Activated naive CD4-positive, alpha-beta T cell treated with anti-CD3 and anti-CD28 coated beads for 36 hours (primary cell): ENCODE measurements around the gene MMD. TPM values are rescaled to one million over a fixed set of nuclear protein-coding genes. Genes with fewer than 3 reads are reported as not detected.
"Not testable (repeated sequence)": the region's sequence is repeated elsewhere in the genome, so short reads cannot be mapped to it uniquely, and the experiment has no call there.

ENCODE experiments used
- CTCF ChIA-PET: fragments of 350-600 bp; sonication (Branson Sonifier 250); formaldehyde crosslinking; loops from one replicate; lab custom pipeline; 2021; ENCODE audit warnings: antibody characterized with exemption; lab: Charles Lee
- DNase-seq: peaks from one replicate; pipeline ENCODE4 v3.0.0-alpha.2; 2020
- H3K27ac Mint-ChIP-seq: one replicate; pipeline ENCODE4 v1.8.0; 2021; ENCODE audit warnings: mild to moderate bottlenecking, mixed read lengths
- H3K27me3 Mint-ChIP-seq: one replicate; pipeline ENCODE4 v1.8.0; 2021; ENCODE audit warnings: low read depth, mixed read lengths
- H3K36me3 Mint-ChIP-seq: one replicate; pipeline ENCODE4 v1.8.0; 2021; ENCODE audit warnings: low read depth, mixed read lengths
- H3K4me1 Mint-ChIP-seq: one replicate; pipeline ENCODE4 v1.8.0; 2021; ENCODE audit warnings: low read depth, mixed read lengths
- H3K4me3 Mint-ChIP-seq: one replicate; pipeline ENCODE4 v1.8.0; 2021; ENCODE audit warnings: mild to moderate bottlenecking, moderate library complexity, mixed read lengths
- H3K9me3 Mint-ChIP-seq: one replicate; pipeline ENCODE4 v1.8.0; 2021; ENCODE audit warnings: mixed read lengths
- intact Hi-C: fragments of 100-400 bp; cut with micrococcal nuclease; formaldehyde crosslinking; loops from one replicate; pipeline ENCODE4 v1.15.1; 2023
- total RNA-seq, 2 experiments: library from RNA; stranded (reverse); gene quantifications; one replicate each; pipeline ENCODE4 v1.2.3, GENCODE V29; 2021

Gene MMD, protein sequence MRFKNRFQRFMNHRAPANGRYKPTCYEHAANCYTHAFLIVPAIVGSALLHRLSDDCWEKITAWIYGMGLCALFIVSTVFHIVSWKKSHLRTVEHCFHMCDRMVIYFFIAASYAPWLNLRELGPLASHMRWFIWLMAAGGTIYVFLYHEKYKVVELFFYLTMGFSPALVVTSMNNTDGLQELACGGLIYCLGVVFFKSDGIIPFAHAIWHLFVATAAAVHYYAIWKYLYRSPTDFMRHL
- total RNA-seq, result 10 to 100 TPM; 26.2 to 27.7 TPM

DNA sequence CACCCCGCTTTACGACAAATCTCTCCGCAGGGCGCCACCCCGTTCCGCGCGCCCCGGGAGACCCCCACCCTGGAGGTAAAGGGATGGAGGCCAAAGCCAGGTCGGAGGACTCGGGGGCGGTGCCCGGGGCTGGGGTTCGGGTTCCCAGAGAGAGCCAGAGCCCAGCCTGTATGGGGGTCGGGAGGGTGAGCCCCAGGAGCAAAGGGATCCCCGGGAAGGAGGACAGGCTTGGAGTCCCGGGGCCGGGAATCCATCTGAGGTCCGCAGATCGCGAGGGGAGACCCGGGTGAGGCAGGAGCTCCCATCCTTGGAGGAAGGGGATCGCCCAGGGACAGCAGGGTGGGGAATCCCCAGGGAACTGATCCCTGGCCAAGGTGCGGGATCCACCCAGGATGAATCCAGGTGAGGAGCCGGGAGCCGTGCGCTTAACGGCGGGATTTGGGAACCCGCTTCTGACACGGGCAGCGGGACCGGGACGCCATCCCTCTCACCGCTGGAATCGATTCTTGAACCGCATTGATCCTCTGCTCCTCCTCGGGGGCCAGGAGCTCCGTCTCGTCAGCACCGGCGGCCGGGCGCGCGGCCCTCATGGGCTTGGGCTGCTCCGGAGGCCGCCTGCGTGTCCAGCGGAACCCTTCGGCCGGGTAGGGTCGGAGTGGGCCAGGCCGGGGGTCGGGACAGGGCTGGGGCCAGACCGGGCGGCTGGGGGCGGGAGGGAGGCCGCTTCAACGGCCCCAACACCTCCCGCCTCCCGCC is at the start of gene MMD:
Gene MMD, minus strand, starts transcription at position 657 of the 756 bp plus-strand sequence. Its CDS starts 140 bp downstream, at position 517.
- H3K27ac Mint-ChIP-seq, result peak within 1 kb of the TSS; percentile 89
- H3K4me3 Mint-ChIP-seq, result peak within 1 kb of the TSS; percentile 89
- intact Hi-C loops, result loop anchor here (2.0 to 5.0 kb wide), 9 partner anchors 15 to 1663 kb away; partner anchors contain the start of genes AKAP1, C17orf67, DGKE and HLF
- H3K9me3 Mint-ChIP-seq, result no peaks in the 10 kb centered on the region
- H3K36me3 Mint-ChIP-seq, result peaks cover 11% of the 10 kb centered on the region
- H3K27me3 Mint-ChIP-seq, result peaks cover 24% of the 10 kb centered on the region
- no peak for DNase-seq
- CTCF ChIA-PET, result interaction anchor here (0.9 kb wide), 1 partner anchor 105 kb away, joined by 3 read pairs; no protein-coding TSS in a partner anchor
- H3K4me1 Mint-ChIP-seq, result peaks cover 40% of the 10 kb centered on the region

DNA sequence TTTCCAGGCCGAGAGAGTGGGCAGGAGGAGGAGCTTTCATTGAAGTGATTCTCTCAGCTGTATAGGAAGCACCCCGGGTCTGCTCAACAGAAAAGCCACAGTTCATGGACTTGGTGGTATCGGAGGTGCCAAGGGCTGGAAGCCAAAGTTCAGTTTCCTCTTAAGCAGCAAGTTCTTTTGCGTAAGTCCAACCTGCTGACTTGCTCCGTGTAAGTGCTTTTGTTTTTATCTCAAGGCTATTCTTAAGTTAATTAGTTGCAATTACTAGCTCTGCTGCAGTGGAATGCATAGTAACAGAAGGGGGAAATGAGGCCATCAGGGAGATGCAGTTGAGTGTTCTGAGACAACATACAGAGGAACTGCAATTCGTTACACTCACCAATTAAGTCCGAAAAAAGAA is 45.0 kb upstream of the MMD start:
- intact Hi-C loops, result no loop called here
- CTCF ChIA-PET, result no interaction called here
- Mint-ChIP-seq H3K36me3 (no peaks in the 10 kb centered on the region), H3K27ac (peak overlapping the region; percentile 31), H3K4me1 (peaks cover 3% of the 10 kb centered on the region), H3K27me3 (no peaks in the 10 kb centered on the region), H3K4me3 (no peak overlapping the region), H3K9me3 (no peaks in the 10 kb centered on the region)
- no peak for DNase-seq

- H3K4me3 Mint-ChIP-seq, H3K4me1 Mint-ChIP-seq, H3K36me3 Mint-ChIP-seq, CTCF ChIA-PET, H3K27me3 Mint-ChIP-seq, H3K9me3 Mint-ChIP-seq, intact Hi-C loops, DNase-seq: not testable (repeated sequence)
- H3K27ac Mint-ChIP-seq, result peak overlapping the region; percentile 33
These were observed 44.1 kb upstream of the MMD start for GRCh38 chr17:55465771-55466170.

DNA sequence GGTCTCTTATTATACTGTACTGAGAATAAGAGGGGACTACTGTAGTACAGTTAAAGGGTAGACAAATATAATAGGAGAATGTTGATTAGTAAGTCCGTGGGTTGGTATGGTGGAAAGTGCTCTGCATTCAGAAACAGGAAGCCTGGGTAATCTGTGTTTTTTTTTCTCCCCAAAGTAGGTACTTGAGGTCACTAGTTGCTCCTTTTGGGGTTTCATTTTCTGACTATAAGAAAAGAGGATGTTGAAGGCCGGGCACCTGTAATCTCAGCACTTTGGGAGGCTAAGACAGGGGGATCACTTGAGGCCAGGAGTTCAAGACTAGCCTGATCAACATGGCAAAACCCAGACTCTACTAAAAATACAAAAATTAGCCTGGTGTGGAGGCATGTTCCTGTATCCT is 42.0 kb upstream of the MMD start:
- Mint-ChIP-seq H3K27ac (no peak overlapping the region), H3K4me3 (no peak overlapping the region), H3K4me1 (peaks cover 12% of the 10 kb centered on the region), H3K27me3 (no peaks in the 10 kb centered on the region), H3K36me3 (no peaks in the 10 kb centered on the region), H3K9me3 (no peaks in the 10 kb centered on the region)
- DNase-seq, result no peak
- CTCF ChIA-PET, result interaction anchor here (0.6 to 1.3 kb wide), 4 partner anchors 41 to 51 kb away, joined by 3 read pairs; no protein-coding TSS in a partner anchor
- intact Hi-C loops, result no loop called here

- intact Hi-C loops, result no loop called here
- H3K27me3 Mint-ChIP-seq, result no peaks in the 10 kb centered on the region
- H3K4me1 Mint-ChIP-seq, result peaks cover 19% of the 10 kb centered on the region
- H3K27ac Mint-ChIP-seq, result no peak overlapping the region
- H3K4me3 Mint-ChIP-seq, result no peak overlapping the region
- no peaks in the 10 kb centered on the region for H3K36me3 Mint-ChIP-seq
- CTCF ChIA-PET, result interaction anchor here (1.3 kb wide), 1 partner anchor 50 kb away, joined by 3 read pairs; no protein-coding TSS in a partner anchor
- no peaks in the 10 kb centered on the region for H3K9me3 Mint-ChIP-seq
- no peak for DNase-seq
These were observed 41.1 kb upstream of the MMD start for GRCh38 chr17:55462711-55463110.

GRCh38 chr17:55462234-55462633 is 40.6 kb upstream of the MMD start:
- H3K9me3 Mint-ChIP-seq, result no peaks in the 10 kb centered on the region
- no peaks in the 10 kb centered on the region for H3K36me3 Mint-ChIP-seq
- no peaks in the 10 kb centered on the region for H3K27me3 Mint-ChIP-seq
- CTCF ChIA-PET, result interaction anchor here (1.3 kb wide), 1 partner anchor 50 kb away, joined by 3 read pairs; no protein-coding TSS in a partner anchor
- intact Hi-C loops, result no loop called here
- H3K27ac Mint-ChIP-seq, result no peak overlapping the region
- DNase-seq, result no peak
- H3K4me3 Mint-ChIP-seq, result no peak overlapping the region
- H3K4me1 Mint-ChIP-seq, result peaks cover 19% of the 10 kb centered on the region

DNA sequence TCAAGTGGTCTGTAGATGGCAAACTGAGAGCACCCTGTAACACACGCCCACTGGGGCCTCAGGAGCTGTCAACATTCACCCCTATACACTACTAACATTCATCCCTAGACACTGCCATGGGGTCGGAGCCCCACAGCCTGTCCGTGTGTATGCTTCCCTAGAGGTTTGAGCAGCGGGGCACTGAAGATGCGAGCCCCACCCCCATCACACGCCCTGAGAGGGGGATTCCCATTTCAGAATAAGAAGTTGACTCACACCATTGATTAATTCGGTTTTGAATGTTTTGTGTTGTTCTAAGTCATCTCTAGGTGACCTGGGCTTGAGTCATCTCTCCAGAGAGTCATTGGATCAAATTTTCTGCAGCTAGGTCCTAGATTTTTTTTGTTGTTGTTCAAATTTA is 37.3 kb upstream of the MMD start:
- Mint-ChIP-seq H3K4me1 (peaks cover 19% of the 10 kb centered on the region), H3K27me3 (no peaks in the 10 kb centered on the region), H3K9me3 (no peaks in the 10 kb centered on the region), H3K36me3 (no peaks in the 10 kb centered on the region), H3K4me3 (no peak overlapping the region), H3K27ac (no peak overlapping the region)
- CTCF ChIA-PET, result interaction anchor here (0.6 to 0.7 kb wide), 2 partner anchors 24 to 61 kb away, joined by 3 to 4 read pairs; no protein-coding TSS in a partner anchor
- intact Hi-C loops, result loop anchor here (1.0 to 2.0 kb wide), 5 partner anchors 23 to 275 kb away; no protein-coding TSS in a partner anchor
- DNase-seq, result peak; percentile 80

- no peaks in the 10 kb centered on the region for H3K9me3 Mint-ChIP-seq
- H3K4me3 Mint-ChIP-seq, result no peak overlapping the region
- H3K27ac Mint-ChIP-seq, result no peak overlapping the region
- H3K27me3 Mint-ChIP-seq, result peaks cover 3% of the 10 kb centered on the region
- H3K4me1 Mint-ChIP-seq, result peaks cover 16% of the 10 kb centered on the region
- CTCF ChIA-PET, result interaction anchor here (0.6 kb wide), 1 partner anchor 61 kb away, joined by 4 read pairs; no protein-coding TSS in a partner anchor
- no peaks in the 10 kb centered on the region for H3K36me3 Mint-ChIP-seq
- no peak for DNase-seq
- intact Hi-C loops, result loop anchor here (2.0 kb wide), 1 partner anchor 122 kb away; no protein-coding TSS in a partner anchor
These were observed 36.8 kb upstream of the MMD start for GRCh38 chr17:55458287-55458900.

- peaks cover 16% of the 10 kb centered on the region for H3K4me1 Mint-ChIP-seq
- no peaks in the 10 kb centered on the region for H3K9me3 Mint-ChIP-seq
- no peak for DNase-seq
- no peaks in the 10 kb centered on the region for H3K36me3 Mint-ChIP-seq
- no peak overlapping the region for H3K27ac Mint-ChIP-seq
- CTCF ChIA-PET, result no interaction called here
- peaks cover 3% of the 10 kb centered on the region for H3K27me3 Mint-ChIP-seq
- no peak overlapping the region for H3K4me3 Mint-ChIP-seq
- intact Hi-C loops, result no loop called here
These were observed 34.9 kb upstream of the MMD start for GRCh38 chr17:55456307-55457240.

GRCh38 chr17:55454906-55455474 is 33.4 kb upstream of the MMD start:
- H3K27ac Mint-ChIP-seq, result no peak overlapping the region

DNA sequence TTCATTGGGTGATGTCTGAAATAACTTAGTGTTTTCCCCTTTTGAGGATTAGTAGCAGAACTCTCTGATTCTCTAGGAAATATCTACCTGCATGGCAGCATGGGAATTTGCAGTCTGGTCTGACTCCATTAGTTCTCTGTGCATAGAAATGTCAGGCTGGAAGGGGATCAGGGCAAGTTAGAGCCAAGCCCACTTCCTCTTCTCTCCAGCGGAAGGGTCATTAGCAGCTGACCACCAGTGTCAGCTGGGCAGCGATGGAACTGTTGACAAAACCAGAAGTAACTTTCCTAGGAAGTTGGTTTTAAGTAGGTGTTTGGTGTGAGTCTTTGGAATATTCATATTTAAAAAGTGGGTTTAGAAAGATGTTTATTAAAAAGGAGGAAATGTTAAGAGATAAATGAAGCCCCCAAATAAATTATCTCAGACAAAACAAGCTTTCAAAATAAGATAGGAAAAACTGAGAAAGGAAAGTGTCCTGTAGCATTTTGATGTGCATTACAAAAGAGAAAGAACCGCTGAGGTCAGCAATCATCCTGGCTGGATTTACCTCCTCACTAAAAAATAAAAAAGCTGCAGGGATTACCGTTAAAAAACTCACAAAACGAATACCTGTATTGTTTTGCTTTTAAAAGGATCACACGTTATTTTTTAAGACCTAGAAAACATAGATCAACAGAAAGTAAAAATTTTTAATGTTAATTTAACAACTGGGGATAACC is 32.4 kb upstream of the MMD start:
- DNase-seq, result no peak
- CTCF ChIA-PET, result no interaction called here
- peaks cover 11% of the 10 kb centered on the region for H3K4me1 Mint-ChIP-seq
- H3K9me3 Mint-ChIP-seq, result no peaks in the 10 kb centered on the region
- H3K27me3 Mint-ChIP-seq, result peaks cover 3% of the 10 kb centered on the region
- H3K36me3 Mint-ChIP-seq, result no peaks in the 10 kb centered on the region
- H3K4me3 Mint-ChIP-seq, result no peak overlapping the region
- intact Hi-C loops, result no loop called here
- no peak overlapping the region for H3K27ac Mint-ChIP-seq

More at GRCh38 chr17:55454906-55455474, 33.4 kb upstream of the MMD start:
- CTCF ChIA-PET, result no interaction called here
- no peaks in the 10 kb centered on the region for H3K36me3 Mint-ChIP-seq
- peaks cover 3% of the 10 kb centered on the region for H3K27me3 Mint-ChIP-seq
- intact Hi-C loops, result no loop called here
- H3K9me3 Mint-ChIP-seq, result no peaks in the 10 kb centered on the region
- peaks cover 16% of the 10 kb centered on the region for H3K4me1 Mint-ChIP-seq
- DNase-seq, result no peak
- no peak overlapping the region for H3K4me3 Mint-ChIP-seq
